HepG2 (cell line): Measurements from ENCODE around the gene ZNF559. TPM values are rescaled to one million over a fixed set of nuclear protein-coding genes. Genes with fewer than 3 reads are reported as not detected.

ENCODE experiments used
- AKAP8 ChIP-seq: sonication (generic); formaldehyde crosslinking; IDR thresholded peaks from 2 replicates; pipeline ENCODE4 v1.5.1; 2020; ENCODE audit warnings: mild to moderate bottlenecking, missing genetic modification reagents
- ARNTL ChIP-seq: sonication (generic); formaldehyde crosslinking; IDR thresholded peaks from 2 replicates; pipeline ENCODE4 v1.4.0; 2020; ENCODE audit warnings: mild to moderate bottlenecking, missing genetic modification reagents
- BATF2 ChIP-seq: sonication (generic); formaldehyde crosslinking; IDR thresholded peaks from 2 replicates; pipeline ENCODE4 v1.8.0; 2022; ENCODE audit warnings: mild to moderate bottlenecking, missing genetic modification reagents, moderate library complexity
- CENPBD1 ChIP-seq: sonication (generic); formaldehyde crosslinking; IDR thresholded peaks from 2 replicates; pipeline ENCODE4 v1.8.0; 2022; ENCODE audit warnings: missing genetic modification reagents, low read depth, mild to moderate bottlenecking, borderline replicate concordance
- CHD2 ChIP-seq: IDR thresholded peaks from 2 replicates; pipeline ENCODE4 v1.6.1; 2011; ENCODE audit warnings: low read depth, low read length, improper control_type of control experiment
- FOXK2 ChIP-seq: fragments of 450-650 bp; IDR thresholded peaks from 2 replicates; pipeline ENCODE4 v1.6.1; 2016
- GABPA ChIP-seq, 2 experiments: IDR thresholded peaks; 2 replicates each; pipeline ENCODE4 v1.6.1; 2011 to 2016; ENCODE audit warnings: low read depth in 2 of 2, low read length in 1 of 2, missing biosample characterization in 1 of 2, missing genetic modification characterization in 1 of 2
- HCFC1 ChIP-seq: fragments of 150-350 bp; IDR thresholded peaks from 2 replicates; pipeline ENCODE4 v1.6.1; 2014; ENCODE audit warnings: low read depth, low read length
- HDAC6 ChIP-seq: fragments of 200-600 bp; sonication (generic); IDR thresholded peaks from 2 replicates; pipeline ENCODE4 v1.7.0; 2017; ENCODE audit warnings: mild to moderate bottlenecking, antibody characterized with exemption, low read length, low read depth
- HMGA1 ChIP-seq: sonication (generic); formaldehyde crosslinking; conservative IDR thresholded peaks from 2 replicates; pipeline ENCODE4 v1.4.0; 2020; ENCODE audit warnings: missing genetic modification reagents
- IRX3 ChIP-seq: sonication (generic); formaldehyde crosslinking; IDR thresholded peaks from 2 replicates; pipeline ENCODE4 v1.8.1; 2023; ENCODE audit warnings: mild to moderate bottlenecking, low read depth, missing genetic modification reagents, borderline replicate concordance
- KDM6A ChIP-seq: IDR thresholded peaks from 2 replicates; pipeline ENCODE4 v1.6.1; 2016; ENCODE audit warnings: low read depth
- LCORL ChIP-seq, 2 experiments: fragments of 450-650 bp in 1 of 2; sonication (generic) in 1 of 2; formaldehyde crosslinking in 1 of 2; IDR thresholded peaks; 2 replicates each; pipeline versions ENCODE4 v1.5.0 to v1.6.1; 2017 to 2020; ENCODE audit warnings: antibody characterized with exemption in 1 of 2, missing genetic modification reagents in 1 of 2
- SRSF1 ChIP-seq: fragments of 200-400 bp; formaldehyde crosslinking; optimal IDR thresholded peaks from 2 replicates; pipeline ENCODE3; 2017; ENCODE audit warnings: mild to moderate bottlenecking, low read depth, low read length, moderate library complexity
- ZFP36 ChIP-seq: fragments of 150-350 bp; IDR thresholded peaks from 2 replicates; pipeline ENCODE4 v1.6.1; 2018; ENCODE audit warnings: borderline replicate concordance, low read length, low read depth; ENCODE audit not compliant: partially characterized antibody
- ZKSCAN1 ChIP-seq: fragments of 150-350 bp; IDR thresholded peaks from 2 replicates; pipeline ENCODE4 v1.6.1; 2014; ENCODE audit warnings: low read length
- ZNF101 ChIP-seq: sonication (generic); formaldehyde crosslinking; IDR thresholded peaks from 2 replicates; pipeline ENCODE4 v1.4.0; 2020; ENCODE audit warnings: mild to moderate bottlenecking, low read depth, missing genetic modification reagents, borderline replicate concordance
- ZNF382 ChIP-seq: sonication (generic); formaldehyde crosslinking; IDR thresholded peaks from 2 replicates; pipeline ENCODE4 v1.5.0; 2020; ENCODE audit warnings: missing genetic modification reagents, mild to moderate bottlenecking, borderline replicate concordance
- ZNF589 ChIP-seq: sonication (generic); formaldehyde crosslinking; conservative IDR thresholded peaks from 2 replicates; pipeline ENCODE4 v1.8.0; 2022; ENCODE audit warnings: mild to moderate bottlenecking, moderate library complexity, missing genetic modification reagents
- ZNF615 ChIP-seq: sonication (generic); formaldehyde crosslinking; IDR thresholded peaks from 2 replicates; pipeline ENCODE4 v1.5.0; 2020; ENCODE audit warnings: mild to moderate bottlenecking, missing genetic modification reagents, borderline replicate concordance
- ZNF766 ChIP-seq: sonication (generic); formaldehyde crosslinking; IDR thresholded peaks from 2 replicates; pipeline ENCODE4 v1.5.0; 2020; ENCODE audit warnings: missing genetic modification reagents, borderline replicate concordance
- polyA plus RNA-seq, 8 experiments: library from polyadenylated mRNA; depleted of rRNA in 3 of 8; stranded (reverse) in 7 of 8; unstranded in 1 of 8; fragments of >200 nt; fragmentation: Illumina TruSeq in 4 of 8; extraction: Trizol in 4 of 8; gene quantifications; 2 replicates each; pipeline versions ENCODE4 v1.2.1 to v1.2.3, GENCODE V29; 2011 to 2016; ENCODE audit warnings: low read depth in 4 of 8, missing spikeins in 1 of 8, mixed read lengths in 1 of 8; ENCODE audit not compliant: insufficient read depth in 1 of 8
- total RNA-seq, 5 experiments: library from RNA; depleted of rRNA; stranded (reverse); fragments of >200 nt; fragmentation: Illumina TruSeq; extraction: Trizol; gene quantifications; 2 replicates each; pipeline ENCODE4 v1.2.3, GENCODE V29; 2016; ENCODE audit warnings: low read depth in 1 of 5
- TF ChIP-seq, protein P1 (sequence below): sonication (generic); formaldehyde crosslinking; conservative IDR thresholded peaks from 2 replicates; pipeline ENCODE4 v1.4.0; 2020; ENCODE audit warnings: missing genetic modification reagents
- TF ChIP-seq, protein P2 (sequence below): IDR thresholded peaks from 2 replicates; pipeline ENCODE4 v1.6.1; 2016; ENCODE audit warnings: mild to moderate bottlenecking

Gene ZNF559
- total and polyA plus RNA-seq, 2 of the 13 experiments (the other 11 are each of a cell fraction or from before 2014, with no cell fraction given), result 6.3 to 9.8 TPM

DNA sequence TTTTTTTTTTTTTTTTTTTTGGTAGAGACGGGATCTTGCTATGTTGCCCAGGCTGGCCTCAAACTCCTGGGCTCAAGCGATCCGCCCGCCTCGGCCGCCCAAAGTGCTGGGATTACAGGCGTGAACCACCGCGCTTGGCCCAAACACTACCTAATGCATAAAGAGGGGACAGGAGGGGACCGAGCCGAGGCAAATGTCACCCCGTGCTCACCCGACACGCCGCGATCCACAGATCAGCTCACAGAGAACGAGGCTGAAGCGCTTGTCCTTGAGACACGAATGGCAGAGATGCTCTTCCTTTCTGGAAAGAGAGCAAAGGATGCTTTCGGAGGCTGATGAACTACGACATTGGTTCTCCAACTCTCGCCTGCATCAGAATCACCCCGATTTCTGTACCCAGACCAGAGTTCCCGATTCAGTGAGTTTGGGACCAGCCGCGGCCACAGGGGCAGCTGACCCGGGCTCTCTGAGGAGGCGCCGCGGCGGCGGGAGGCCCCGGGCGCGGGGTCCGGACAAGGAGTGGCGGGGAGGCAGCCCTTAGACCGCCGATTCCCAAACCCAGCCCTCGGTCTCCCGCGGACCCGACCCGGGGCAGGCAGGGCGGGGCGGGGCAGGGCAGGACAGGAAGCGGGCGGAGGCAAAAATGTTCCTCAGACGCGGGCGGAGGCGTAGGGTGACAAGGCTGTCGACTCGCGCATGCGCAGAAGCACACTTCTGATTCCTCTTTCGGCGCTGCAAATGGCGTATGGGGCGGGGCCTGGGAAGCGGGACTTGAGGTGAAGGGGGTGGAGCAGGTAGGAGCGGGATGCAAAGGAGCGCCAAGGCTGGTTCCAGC lies 14.6 kb upstream of the ZNF559 start, which contains the start of gene ZNF699 (continued):
- no peak for TF ChIP-seq IRX3
- no peak for TF ChIP-seq ZFP36
- no peak for TF ChIP-seq CHD2
- no peak for TF ChIP-seq ZNF101 (CRISPR knock-in tag)
- peak; percentile 8; the same call in 1 of the 2 replicates for TF ChIP-seq GABPA (IDR thresholded peaks at IDR 0.05; ENCODE audit: low read depth, low read length)
- no peak for TF ChIP-seq GABPA (CRISPR knock-in tag; IDR thresholded peaks at IDR 0.05; ENCODE audit: low read depth)
- no peak for TF ChIP-seq AKAP8 (CRISPR knock-in tag)
- no peak for TF ChIP-seq ARNTL (CRISPR knock-in tag)
- TF ChIP-seq HMGA1 (CRISPR knock-in tag), result no peak
- TF ChIP-seq ZNF615 (CRISPR knock-in tag), result no peak
- TF ChIP-seq, protein P1, sequence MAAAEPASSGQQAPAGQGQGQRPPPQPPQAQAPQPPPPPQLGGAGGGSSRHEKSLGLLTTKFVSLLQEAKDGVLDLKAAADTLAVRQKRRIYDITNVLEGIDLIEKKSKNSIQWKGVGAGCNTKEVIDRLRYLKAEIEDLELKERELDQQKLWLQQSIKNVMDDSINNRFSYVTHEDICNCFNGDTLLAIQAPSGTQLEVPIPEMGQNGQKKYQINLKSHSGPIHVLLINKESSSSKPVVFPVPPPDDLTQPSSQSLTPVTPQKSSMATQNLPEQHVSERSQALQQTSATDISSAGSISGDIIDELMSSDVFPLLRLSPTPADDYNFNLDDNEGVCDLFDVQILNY, result no peak
- TF ChIP-seq ZNF589, result no peak
- no peak for TF ChIP-seq LCORL (IDR thresholded peaks at IDR 0.05)
- peak; percentile 37; the same call in 1 of the 2 replicates for TF ChIP-seq LCORL (CRISPR knock-in tag; IDR thresholded peaks at IDR 0.05)
- TF ChIP-seq HDAC6, result no peak
- TF ChIP-seq KDM6A, result no peak
- no peak for TF ChIP-seq SRSF1
- no peak for TF ChIP-seq FOXK2
- no peak for TF ChIP-seq ZNF382
- TF ChIP-seq, protein P2, sequence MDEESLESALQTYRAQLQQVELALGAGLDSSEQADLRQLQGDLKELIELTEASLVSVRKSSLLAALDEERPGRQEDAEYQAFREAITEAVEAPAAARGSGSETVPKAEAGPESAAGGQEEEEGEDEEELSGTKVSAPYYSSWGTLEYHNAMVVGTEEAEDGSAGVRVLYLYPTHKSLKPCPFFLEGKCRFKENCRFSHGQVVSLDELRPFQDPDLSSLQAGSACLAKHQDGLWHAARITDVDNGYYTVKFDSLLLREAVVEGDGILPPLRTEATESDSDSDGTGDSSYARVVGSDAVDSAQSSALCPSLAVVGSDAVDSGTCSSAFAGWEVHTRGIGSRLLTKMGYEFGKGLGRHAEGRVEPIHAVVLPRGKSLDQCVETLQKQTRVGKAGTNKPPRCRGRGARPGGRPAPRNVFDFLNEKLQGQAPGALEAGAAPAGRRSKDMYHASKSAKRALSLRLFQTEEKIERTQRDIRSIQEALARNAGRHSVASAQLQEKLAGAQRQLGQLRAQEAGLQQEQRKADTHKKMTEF (CRISPR knock-in tag), result no peak
- TF ChIP-seq BATF2 (CRISPR knock-in tag), result no peak
- no peak for TF ChIP-seq ZNF766 (CRISPR knock-in tag)
- no peak for TF ChIP-seq CENPBD1 (CRISPR knock-in tag)
- TF ChIP-seq HCFC1, result no peak
- no peak for TF ChIP-seq ZKSCAN1
